Prostate gland (tissue), 2 donors: ENCODE results near the gene WNT5A.

ENCODE experiments used
- POLR2A ChIP-seq: fragments of 450-650 bp; IDR thresholded peaks from one replicate; pipeline ENCODE4 v1.6.1; 2016; ENCODE audit warnings: antibody characterized with exemption, mild to moderate bottlenecking
- POLR2AphosphoS5 ChIP-seq: sonication (generic); formaldehyde crosslinking; IDR thresholded peaks from one replicate; pipeline ENCODE4 v1.6.1; 2017; ENCODE audit warnings: antibody characterized with exemption
- TF ChIP-seq, protein P1 (sequence below), 4 experiments: fragments of 200-600 bp in 2 of 4; fragments of 450-650 bp in 2 of 4; sonication (generic) in 2 of 4; IDR thresholded peaks; 1 replicate in 3 of 4; 2 replicates in 1 of 4; pipeline ENCODE4 v1.5.1; 2016 to 2019; ENCODE audit warnings: antibody characterized with exemption in 4 of 4, mild to moderate bottlenecking in 2 of 4, moderate library complexity in 2 of 4

DNA sequence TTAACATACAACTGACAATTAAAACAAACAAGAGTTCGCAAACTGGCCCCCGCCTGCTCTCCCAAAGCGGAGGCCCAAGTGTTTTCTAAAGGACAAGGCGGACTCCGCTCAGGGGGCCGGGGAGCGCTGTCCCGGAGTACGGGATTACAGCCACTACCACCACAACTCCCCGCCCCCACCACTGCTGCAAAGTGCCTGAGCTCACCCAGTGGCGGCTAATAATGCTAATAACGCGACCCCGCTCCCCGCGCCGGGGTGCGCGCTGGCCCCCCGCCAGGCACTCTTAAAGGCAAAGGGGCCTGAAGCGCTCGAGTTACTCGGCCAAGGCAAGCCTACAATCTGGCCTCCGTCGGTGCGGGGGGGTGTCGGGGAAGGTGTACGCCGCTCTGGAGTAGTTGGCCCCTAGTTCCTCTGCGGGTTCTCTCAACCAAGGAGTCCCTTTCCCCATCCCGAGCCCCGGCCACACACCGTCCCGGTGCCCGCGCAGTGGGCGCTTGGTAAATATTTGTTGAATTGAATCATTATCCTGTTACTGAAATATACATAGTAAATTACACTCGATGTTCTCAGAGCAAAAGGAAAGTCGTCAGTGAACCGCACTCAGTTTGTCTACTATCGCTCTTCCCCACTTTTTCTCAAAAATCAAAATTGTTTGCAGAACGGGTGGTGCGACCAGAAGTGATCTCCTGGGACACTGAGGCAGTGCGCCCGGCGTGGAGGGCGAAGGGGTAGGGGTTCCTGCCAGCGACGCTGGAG is 827 bp downstream of the WNT5A start:
- TF ChIP-seq, protein P1, sequence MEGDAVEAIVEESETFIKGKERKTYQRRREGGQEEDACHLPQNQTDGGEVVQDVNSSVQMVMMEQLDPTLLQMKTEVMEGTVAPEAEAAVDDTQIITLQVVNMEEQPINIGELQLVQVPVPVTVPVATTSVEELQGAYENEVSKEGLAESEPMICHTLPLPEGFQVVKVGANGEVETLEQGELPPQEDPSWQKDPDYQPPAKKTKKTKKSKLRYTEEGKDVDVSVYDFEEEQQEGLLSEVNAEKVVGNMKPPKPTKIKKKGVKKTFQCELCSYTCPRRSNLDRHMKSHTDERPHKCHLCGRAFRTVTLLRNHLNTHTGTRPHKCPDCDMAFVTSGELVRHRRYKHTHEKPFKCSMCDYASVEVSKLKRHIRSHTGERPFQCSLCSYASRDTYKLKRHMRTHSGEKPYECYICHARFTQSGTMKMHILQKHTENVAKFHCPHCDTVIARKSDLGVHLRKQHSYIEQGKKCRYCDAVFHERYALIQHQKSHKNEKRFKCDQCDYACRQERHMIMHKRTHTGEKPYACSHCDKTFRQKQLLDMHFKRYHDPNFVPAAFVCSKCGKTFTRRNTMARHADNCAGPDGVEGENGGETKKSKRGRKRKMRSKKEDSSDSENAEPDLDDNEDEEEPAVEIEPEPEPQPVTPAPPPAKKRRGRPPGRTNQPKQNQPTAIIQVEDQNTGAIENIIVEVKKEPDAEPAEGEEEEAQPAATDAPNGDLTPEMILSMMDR (IDR thresholded peaks at IDR 0.05), result no peak
- TF ChIP-seq POLR2AphosphoS5, result no peak
- TF ChIP-seq POLR2A, result no peak
